Sigmoid colon (tissue), 7 donors: ENCODE measurements around the gene INSRR. TPM values are rescaled to one million over a fixed set of nuclear protein-coding genes. Genes with fewer than 3 reads are reported as not detected.

Experiments used
- DNase-seq: peaks from one replicate; pipeline ENCODE4 v3.0.0-alpha.2; 2019
- H3K27ac ChIP-seq, 4 donors: fragments of 200-600 bp; sonication (generic); one replicate each; pipeline ENCODE4 v1.5.1; 2016 to 2019; ENCODE audit warnings: mild to moderate bottlenecking in 1 of 4
- H3K27me3 ChIP-seq, 3 donors: fragments of 200-600 bp; sonication (generic); one replicate each; pipeline ENCODE4 v1.5.1; 2019; ENCODE audit warnings: mild to moderate bottlenecking in 1 of 3
- H3K36me3 ChIP-seq, 4 donors: fragments of 200-600 bp; sonication (generic); one replicate each; pipeline ENCODE4 v1.5.1; 2016 to 2019
- H3K4me1 ChIP-seq, 4 donors: fragments of 200-600 bp; sonication (generic); one replicate each; pipeline ENCODE4 v1.5.1; 2017 to 2019
- H3K4me3 ChIP-seq, 4 donors: fragments of 200-600 bp; sonication (generic); one replicate each; pipeline ENCODE4 v1.5.1; 2017 to 2019; ENCODE audit warnings: mild to moderate bottlenecking in 2 of 4, moderate library complexity in 1 of 4
- H3K9me3 ChIP-seq, 4 donors: fragments of 200-600 bp in 3 of 4; sonication (generic) in 3 of 4; one replicate each; pipeline versions ENCODE4 v1.5.1 to v1.6.1; 2013 to 2019
- EP300 ChIP-seq, 4 donors: sonication (generic); formaldehyde crosslinking; IDR thresholded peaks; one replicate each; pipeline ENCODE4 v1.6.1; 2017; ENCODE audit warnings: antibody characterized with exemption in 4 of 4
- POLR2A ChIP-seq, 2 donors: fragments of 450-650 bp; IDR thresholded peaks; one replicate each; pipeline ENCODE4 v1.6.1; 2016; ENCODE audit warnings: antibody characterized with exemption in 2 of 2, mild to moderate bottlenecking in 2 of 2, moderate library complexity in 2 of 2
- POLR2AphosphoS5 ChIP-seq, 4 donors: sonication (generic); formaldehyde crosslinking; IDR thresholded peaks; one replicate each; pipeline ENCODE4 v1.6.1; 2017; ENCODE audit warnings: antibody characterized with exemption in 4 of 4
- WGBS, 2 donors: extraction: QIAGEN DNeasy Blood & Tissue Kit; methylation state at CpG; one replicate each; pipeline ENCODE4 v1.1.7; 2013; 5-methylcytosine and 5-hydroxymethylcytosine counted together
- intact Hi-C: fragments of 100-400 bp; cut with DNase I; formaldehyde crosslinking; loops from one replicate; pipeline ENCODE4 v1.15.1; 2023
- polyA plus RNA-seq, 3 donors: library from polyadenylated mRNA; stranded (reverse); fragments of 200-250 nt; gene quantifications; one replicate each; pipeline ENCODE4 v1.2.3, GENCODE V29; 2013
- total RNA-seq, 4 donors: library from RNA; depleted of rRNA; stranded (reverse); fragments of >200 nt; gene quantifications; one replicate each; pipeline ENCODE4 v1.1.0, GENCODE V29; 2016
- TF ChIP-seq, protein P1 (sequence below), 4 experiments: fragments of 450-650 bp in 3 of 4; fragments of 200-600 bp in 1 of 4; IDR thresholded peaks; one replicate each; pipeline ENCODE4 v1.5.1; 2016 to 2019; ENCODE audit warnings: antibody characterized with exemption in 4 of 4, mild to moderate bottlenecking in 3 of 4, moderate library complexity in 2 of 4
- donor health status: healthy with polysubstance abuse.
- donor health status: Bipolar disorder and iron deficiency.
- donor health status: healthy.

The INSRR gene
- total and polyA plus RNA-seq, 7 donors, result 0.06 TPM; not detected in 6

GRCh38 chr1:156816561-156817328 lies 42.2 kb downstream of the INSRR start, which contains the start of gene SH2D2A:
SH2D2A (minus strand) TSS chr1:156816848; CDS start chr1:156816708, 140 bp downstream.
- WGBS, 2 donors, result 41 to 69% methylated on average over 10 of the region's 10 CpGs
- intact Hi-C loops, result no loop called here
- Histone ChIP-seq H3K36me3 (no peaks in the 10 kb centered on the region), H3K9me3 (no peaks in the 10 kb centered on the region), H3K27ac (peak within 1 kb of the TSS; percentile 57 to 72 (median 61)), H3K4me1 (peaks cover 0 to 17% (median 13%) of the 10 kb centered on the region in 4 donors), H3K27me3 (peaks cover 0 to 16% (median 0%) of the 10 kb centered on the region in 3 donors), H3K4me3 (peak within 1 kb of the TSS in 3 of 4 donors; percentile 22 to 36 (median 30))
- DNase-seq, result peak; percentile 78
- TF ChIP-seq, protein P1, sequence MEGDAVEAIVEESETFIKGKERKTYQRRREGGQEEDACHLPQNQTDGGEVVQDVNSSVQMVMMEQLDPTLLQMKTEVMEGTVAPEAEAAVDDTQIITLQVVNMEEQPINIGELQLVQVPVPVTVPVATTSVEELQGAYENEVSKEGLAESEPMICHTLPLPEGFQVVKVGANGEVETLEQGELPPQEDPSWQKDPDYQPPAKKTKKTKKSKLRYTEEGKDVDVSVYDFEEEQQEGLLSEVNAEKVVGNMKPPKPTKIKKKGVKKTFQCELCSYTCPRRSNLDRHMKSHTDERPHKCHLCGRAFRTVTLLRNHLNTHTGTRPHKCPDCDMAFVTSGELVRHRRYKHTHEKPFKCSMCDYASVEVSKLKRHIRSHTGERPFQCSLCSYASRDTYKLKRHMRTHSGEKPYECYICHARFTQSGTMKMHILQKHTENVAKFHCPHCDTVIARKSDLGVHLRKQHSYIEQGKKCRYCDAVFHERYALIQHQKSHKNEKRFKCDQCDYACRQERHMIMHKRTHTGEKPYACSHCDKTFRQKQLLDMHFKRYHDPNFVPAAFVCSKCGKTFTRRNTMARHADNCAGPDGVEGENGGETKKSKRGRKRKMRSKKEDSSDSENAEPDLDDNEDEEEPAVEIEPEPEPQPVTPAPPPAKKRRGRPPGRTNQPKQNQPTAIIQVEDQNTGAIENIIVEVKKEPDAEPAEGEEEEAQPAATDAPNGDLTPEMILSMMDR (IDR thresholded peaks at IDR 0.05), result no peak
- TF ChIP-seq POLR2AphosphoS5 (IDR thresholded peaks at IDR 0.05) (peak in 3 of 4 donors; percentile 31 to 45 (median 36)), POLR2A (IDR thresholded peaks at IDR 0.05) (peak in 1 of 2 donors; percentile 30), EP300 (IDR thresholded peaks at IDR 0.05) (no peak)

DNA sequence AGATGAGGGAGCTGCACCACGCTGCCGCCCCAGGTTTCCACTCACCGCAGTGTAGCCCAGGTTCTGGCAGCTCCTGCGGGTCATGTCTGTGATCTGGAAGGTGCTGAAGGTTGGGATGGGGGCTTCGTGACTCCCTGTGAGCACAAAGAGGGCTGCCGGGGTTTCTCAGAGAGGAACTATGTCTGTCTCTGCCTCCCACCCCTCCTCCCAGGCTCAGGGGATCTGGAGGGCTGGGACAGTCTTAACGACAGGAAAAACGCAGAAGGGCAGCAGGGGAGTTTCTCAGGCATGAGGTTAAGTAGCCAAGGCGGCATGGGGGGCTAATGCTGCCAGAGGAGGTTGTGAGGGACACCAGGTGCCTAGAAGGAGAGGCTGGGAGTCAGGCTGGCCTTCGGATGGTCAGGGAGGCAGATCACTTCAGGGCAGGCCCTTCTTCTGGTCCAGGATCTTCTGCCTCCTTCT lies 42.9 kb downstream of the INSRR start:
- 68 to 75% methylated on average over 10 of the region's 10 CpGs for WGBS, 2 donors
- Histone ChIP-seq H3K36me3 (no peaks in the 10 kb centered on the region), H3K27me3 (peaks cover 0 to 16% (median 0%) of the 10 kb centered on the region in 3 donors), H3K4me3 (peak overlapping the region in 3 of 4 donors; percentile 22 to 36 (median 30)), H3K27ac (peak overlapping the region; percentile 57 to 72 (median 61)), H3K4me1 (peaks cover 0 to 17% (median 13%) of the 10 kb centered on the region in 4 donors), H3K9me3 (no peaks in the 10 kb centered on the region)
- no peak for DNase-seq
- TF ChIP-seq EP300 (IDR thresholded peaks at IDR 0.05) (no peak), POLR2A (IDR thresholded peaks at IDR 0.05) (no peak), POLR2AphosphoS5 (IDR thresholded peaks at IDR 0.05) (no peak)
- TF ChIP-seq, protein P1 (IDR thresholded peaks at IDR 0.05), result no peak
- intact Hi-C loops, result no loop called here

GRCh38 chr1:156815307-156815826 lies 43.5 kb downstream of the INSRR start:
- peaks cover 0 to 16% (median 0%) of the 10 kb centered on the region in 3 donors for H3K27me3 ChIP-seq
- WGBS, 2 donors, result 68% methylated on average over 5 of the region's 5 CpGs
- TF ChIP-seq POLR2A (IDR thresholded peaks at IDR 0.05) (no peak), POLR2AphosphoS5 (IDR thresholded peaks at IDR 0.05) (peak; percentile 41 to 72 (median 56))
- TF ChIP-seq, protein P1 (IDR thresholded peaks at IDR 0.05), result no peak
- peak overlapping the region in 3 of 4 donors; percentile 22 to 36 (median 30) for H3K4me3 ChIP-seq
- no peaks in the 10 kb centered on the region for H3K9me3 ChIP-seq
- intact Hi-C loops, result no loop called here
- peaks cover 0 to 17% (median 13%) of the 10 kb centered on the region in 4 donors for H3K4me1 ChIP-seq
- peak overlapping the region; percentile 57 to 77 (median 63) for H3K27ac ChIP-seq
- no peaks in the 10 kb centered on the region for H3K36me3 ChIP-seq
- peak; percentile 92 for DNase-seq

GRCh38 chr1:156814571-156815260 lies 44.2 kb downstream of the INSRR start:
- no peak for DNase-seq
- peaks cover 0 to 17% (median 13%) of the 10 kb centered on the region in 4 donors for H3K4me1 ChIP-seq
- H3K4me3 ChIP-seq, result peak overlapping the region in 2 of 4 donors; percentile 52 to 54
- peaks cover 0 to 16% (median 0%) of the 10 kb centered on the region in 3 donors for H3K27me3 ChIP-seq
- intact Hi-C loops, result no loop called here
- peak overlapping the region; percentile 57 to 77 (median 63) for H3K27ac ChIP-seq
- TF ChIP-seq, protein P1 (IDR thresholded peaks at IDR 0.05), result no peak
- TF ChIP-seq POLR2A (IDR thresholded peaks at IDR 0.05) (no peak), POLR2AphosphoS5 (IDR thresholded peaks at IDR 0.05) (no peak), EP300 (IDR thresholded peaks at IDR 0.05) (no peak)
- WGBS, 2 donors, result 84 to 86% methylated on average over 7 of the region's 7 CpGs
- H3K9me3 ChIP-seq, result no peaks in the 10 kb centered on the region
- no peaks in the 10 kb centered on the region for H3K36me3 ChIP-seq
